Measurements from ENCODE around the gene TUFT1. TPM values are rescaled to one million over a fixed set of nuclear protein-coding genes. Genes with fewer than 3 reads are reported as not detected.
A peak's percentile ranks its signal among the peaks of the same experiment; 100 is the strongest.

TUFT1 gene
- total RNA-seq, 2 experiments from 2014 or later = 7.2 to 9.6 TPM

DNA sequence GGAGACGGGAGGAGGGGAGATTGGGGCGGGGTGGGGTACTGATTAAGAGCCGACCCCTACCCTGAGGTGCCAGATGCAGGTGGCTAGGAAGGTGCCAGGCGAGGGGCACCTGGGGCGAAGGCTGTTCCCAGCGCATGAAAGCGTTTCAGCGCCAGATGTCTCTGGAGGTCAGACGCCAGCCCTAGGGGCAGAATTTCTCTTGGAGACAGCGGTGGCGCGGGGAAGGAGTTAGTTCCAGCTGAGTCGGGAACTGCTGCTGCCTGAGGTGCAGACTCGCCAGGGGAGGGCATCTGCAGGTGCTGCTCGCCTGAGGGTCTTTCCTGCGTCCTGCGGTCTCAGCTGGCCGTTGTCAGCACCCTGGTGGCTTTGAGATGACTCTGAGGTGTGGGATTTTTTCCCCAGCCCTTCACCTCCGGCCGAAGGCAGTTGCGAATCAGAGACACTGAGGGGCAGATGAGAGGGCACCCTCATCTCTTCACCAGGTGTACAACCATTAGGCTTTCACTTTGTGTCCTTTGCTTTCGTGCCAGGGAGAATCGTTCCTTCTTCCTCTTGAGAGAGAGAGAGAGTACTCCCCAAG lies 28.4 kb upstream of the TUFT1 start:
- Mint-ChIP-seq H3K27me3 (no peaks in the 10 kb centered on the region), H3K36me3 (ENCODE audit: low read depth) (no peaks in the 10 kb centered on the region), H3K4me3 (peak overlapping the region; percentile 97), H3K27ac (no peak overlapping the region), H3K4me1 (ENCODE audit: low read depth) (peaks cover 32% of the 10 kb centered on the region), H3K9me3 (no peaks in the 10 kb centered on the region)
- Histone ChIP-seq H3K9me3 (ENCODE audit: control insufficient read depth in 1 of 2, insufficient read depth in 1 of 2, low read length in 2 of 2) (no peaks in the 10 kb centered on the region), H3K27ac (ENCODE audit: low read depth in 1 of 2, low read length in 2 of 2) (no peak overlapping the region), H3K4me1 (ENCODE audit: insufficient read depth, low read length) (peaks cover 30% of the 10 kb centered on the region), H3K4me3 (ENCODE audit: low read length) (peak overlapping the region; percentile 76), H3K27me3 (ENCODE audit: control insufficient read depth in 1 of 2, insufficient read depth in 2 of 2, low read length in 2 of 2) (no peaks in the 10 kb centered on the region), H3K36me3 (ENCODE audit: insufficient read depth, low read length) (no peaks in the 10 kb centered on the region)
- CTCF ChIA-PET = interaction anchor here (0.6 to 1.9 kb wide), 3 partner anchors 68 to 114 kb away, joined by 5 to 7 read pairs (median 5); no protein-coding TSS in a partner anchor
- intact Hi-C loops (cut with DNase I, micrococcal nuclease) = loop anchor here (2.0 to 5.0 kb wide), 5 partner anchors 29 to 231 kb away; partner anchors contain the start of genes POGZ (in 1 of the 2) and TUFT1 (in 1 of the 2)
- ATAC-seq (ENCODE audit: poor library complexity) (peak; percentile 21), DNase-seq (peak in 11 of 14 experiments; percentile 5 to 60 (median 22))
- TF ChIP-seq, protein P1, sequence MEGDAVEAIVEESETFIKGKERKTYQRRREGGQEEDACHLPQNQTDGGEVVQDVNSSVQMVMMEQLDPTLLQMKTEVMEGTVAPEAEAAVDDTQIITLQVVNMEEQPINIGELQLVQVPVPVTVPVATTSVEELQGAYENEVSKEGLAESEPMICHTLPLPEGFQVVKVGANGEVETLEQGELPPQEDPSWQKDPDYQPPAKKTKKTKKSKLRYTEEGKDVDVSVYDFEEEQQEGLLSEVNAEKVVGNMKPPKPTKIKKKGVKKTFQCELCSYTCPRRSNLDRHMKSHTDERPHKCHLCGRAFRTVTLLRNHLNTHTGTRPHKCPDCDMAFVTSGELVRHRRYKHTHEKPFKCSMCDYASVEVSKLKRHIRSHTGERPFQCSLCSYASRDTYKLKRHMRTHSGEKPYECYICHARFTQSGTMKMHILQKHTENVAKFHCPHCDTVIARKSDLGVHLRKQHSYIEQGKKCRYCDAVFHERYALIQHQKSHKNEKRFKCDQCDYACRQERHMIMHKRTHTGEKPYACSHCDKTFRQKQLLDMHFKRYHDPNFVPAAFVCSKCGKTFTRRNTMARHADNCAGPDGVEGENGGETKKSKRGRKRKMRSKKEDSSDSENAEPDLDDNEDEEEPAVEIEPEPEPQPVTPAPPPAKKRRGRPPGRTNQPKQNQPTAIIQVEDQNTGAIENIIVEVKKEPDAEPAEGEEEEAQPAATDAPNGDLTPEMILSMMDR (IDR thresholded peaks at IDR 0.05) = peak; percentile 12
- POLR2A ChIA-PET = interaction anchor here (0.6 to 1.7 kb wide), 11 partner anchors 9 to 635 kb away, joined by 3 to 11 read pairs (median 4); partner anchors contain the start of genes ARNT, MRPL9, POGZ and TUFT1

DNA sequence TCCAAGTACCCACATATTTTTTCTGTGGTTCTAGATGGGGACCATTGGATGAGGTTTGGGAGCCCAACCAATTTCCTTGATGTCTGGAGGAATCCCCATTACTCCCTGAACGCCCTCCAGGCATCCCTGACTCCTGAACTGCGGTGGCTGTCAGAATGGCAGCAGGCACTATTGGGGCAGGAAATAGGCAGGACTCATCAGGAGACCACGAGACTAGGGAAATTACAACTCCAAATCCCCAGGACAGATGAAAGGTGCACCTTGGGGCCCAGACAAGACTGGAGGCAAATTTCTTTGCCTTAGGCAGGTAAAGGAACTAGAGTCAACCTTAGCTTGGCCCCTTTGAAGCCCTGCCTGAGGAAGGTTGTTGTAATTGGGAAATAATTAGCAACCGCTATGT lies 27.8 kb upstream of the TUFT1 start:
- Histone ChIP-seq H3K9me3 (ENCODE audit: control insufficient read depth in 1 of 2, insufficient read depth in 1 of 2, low read length in 2 of 2) (no peaks in the 10 kb centered on the region), H3K4me1 (ENCODE audit: insufficient read depth, low read length) (peaks cover 30% of the 10 kb centered on the region), H3K4me3 (ENCODE audit: low read length) (peak overlapping the region; percentile 76), H3K27ac (ENCODE audit: low read depth in 1 of 2, low read length in 2 of 2) (no peak overlapping the region), H3K36me3 (ENCODE audit: insufficient read depth, low read length) (no peaks in the 10 kb centered on the region), H3K27me3 (ENCODE audit: control insufficient read depth in 1 of 2, insufficient read depth in 2 of 2, low read length in 2 of 2) (no peaks in the 10 kb centered on the region)
- Mint-ChIP-seq H3K9me3 (no peaks in the 10 kb centered on the region), H3K36me3 (ENCODE audit: low read depth) (no peaks in the 10 kb centered on the region), H3K27me3 (no peaks in the 10 kb centered on the region), H3K4me3 (peak overlapping the region; percentile 97), H3K27ac (no peak overlapping the region), H3K4me1 (ENCODE audit: low read depth) (peaks cover 32% of the 10 kb centered on the region)
- CTCF ChIA-PET = interaction anchor here (0.7 kb wide), 1 partner anchor 81 kb away, joined by 3 read pairs; no protein-coding TSS in a partner anchor
- intact Hi-C loops (cut with DNase I, micrococcal nuclease) = loop anchor here in 1 of 2 experiments (5.0 kb wide), 1 partner anchor 55 kb away; the partner anchor contains the start of gene POGZ
- DNase-seq = peak in 1 of 14 experiments; percentile 18
- no peak for ATAC-seq (ENCODE audit: poor library complexity)
- POLR2A ChIA-PET = interaction anchor here (1.7 kb wide), 1 partner anchor 53 kb away, joined by 11 read pairs; the partner anchor contains the start of gene POGZ
- TF ChIP-seq, protein P1 (IDR thresholded peaks at IDR 0.05) = no peak

GRCh38 chr1:151512801-151513625 lies 27.1 kb upstream of the TUFT1 start:
- CTCF ChIA-PET = interaction anchor here (0.7 kb wide), 1 partner anchor 81 kb away, joined by 3 read pairs; no protein-coding TSS in a partner anchor

More at GRCh38 chr1:151512801-151513625, 27.1 kb upstream of the TUFT1 start:
- no peaks in the 10 kb centered on the region for H3K27me3 Mint-ChIP-seq
- Histone ChIP-seq H3K27ac (ENCODE audit: low read depth in 1 of 2, low read length in 2 of 2) (no peak overlapping the region), H3K4me3 (ENCODE audit: low read length) (no peak overlapping the region), H3K27me3 (ENCODE audit: control insufficient read depth in 1 of 2, insufficient read depth in 2 of 2, low read length in 2 of 2) (no peaks in the 10 kb centered on the region), H3K4me1 (ENCODE audit: insufficient read depth, low read length) (peaks cover 30% of the 10 kb centered on the region), H3K9me3 (ENCODE audit: control insufficient read depth in 1 of 2, insufficient read depth in 1 of 2, low read length in 2 of 2) (no peaks in the 10 kb centered on the region), H3K36me3 (ENCODE audit: insufficient read depth, low read length) (no peaks in the 10 kb centered on the region)
- TF ChIP-seq, protein P1 (IDR thresholded peaks at IDR 0.05) = no peak
- ATAC-seq (ENCODE audit: poor library complexity) (no peak), DNase-seq (no peak)
- no peaks in the 10 kb centered on the region for H3K36me3 Mint-ChIP-seq (ENCODE audit: low read depth)
- H3K4me1 Mint-ChIP-seq (ENCODE audit: low read depth) = peaks cover 32% of the 10 kb centered on the region
- peak overlapping the region; percentile 42 for H3K4me3 Mint-ChIP-seq
- H3K27ac Mint-ChIP-seq = no peak overlapping the region
- POLR2A ChIA-PET = no interaction called here
- intact Hi-C loops (cut with DNase I, micrococcal nuclease) = loop anchor here in 1 of 2 experiments (5.0 kb wide), 1 partner anchor 56 kb away; the partner anchor contains the start of gene POGZ
- H3K9me3 Mint-ChIP-seq = no peaks in the 10 kb centered on the region
